ENCODE results near the gene FBXO24. TPM values are rescaled to one million over a fixed set of nuclear protein-coding genes. Genes with fewer than 3 reads are reported as not detected.

The FBXO24 gene
- polyA plus RNA-seq, 1 of the 3 experiments (the other 2 are of a cell fraction) = 0.94 TPM

- H3K9ac ChIP-seq = peak overlapping the region; percentile 59
- peaks cover 0 to 15% of the 10 kb centered on the region in 2 experiments; a peak in 2 of 4 replicates for H3K4me1 ChIP-seq (ENCODE audit: control insufficient read depth in 1 of 2, insufficient read depth in 2 of 2, low read depth in 1 of 2, low read length in 1 of 2)
- POLR2A ChIA-PET = interaction anchor here (0.7 to 1.2 kb wide), 5 partner anchors 10 to 335 kb away, joined by 3 to 8 read pairs (median 3); partner anchors contain the start of gene SRRT
- no peaks in the 10 kb centered on the region for H4K20me1 ChIP-seq (ENCODE audit: insufficient read depth)
- no peaks in the 10 kb centered on the region for H3K27me3 ChIP-seq (ENCODE audit: insufficient read depth)
- peaks cover 16% of the 10 kb centered on the region; the same call in 1 of the 2 replicates for H3K79me2 ChIP-seq (ENCODE audit: insufficient read depth)
- peak overlapping the region; percentile 89 for H3K4me2 ChIP-seq
- CTCF ChIA-PET = interaction anchor here (0.7 to 19.1 kb wide), 9 partner anchors 22 to 152 kb away, joined by 3 to 353 read pairs (median 5); partner anchors contain the start of gene NYAP1
- TF ChIP-seq RAD21 (IDR thresholded peaks at IDR 0.05; ENCODE audit: low read length) (no peak), RXRA (IDR thresholded peaks at IDR 0.05; ENCODE audit: borderline replicate concordance, low read depth) (no peak), GABPA (IDR thresholded peaks at IDR 0.05; ENCODE audit: low read depth) (no peak), FOXM1 (IDR thresholded peaks at IDR 0.05; ENCODE audit: low read depth) (no peak), NFIC (IDR thresholded peaks at IDR 0.05; ENCODE audit: borderline replicate concordance) (no peak), SIN3A (IDR thresholded peaks at IDR 0.05; ENCODE audit: borderline replicate concordance, low read depth, low read length) (no peak), FOXJ3 (CRISPR knock-in tag; IDR thresholded peaks at IDR 0.05) (no peak), CHD2 (IDR thresholded peaks at IDR 0.05; ENCODE audit: low read length, partially characterized antibody) (no peak), ZBTB33 (IDR thresholded peaks at IDR 0.05; ENCODE audit: borderline replicate concordance, low read depth) (no peak), FOSL2 (IDR thresholded peaks at IDR 0.05; ENCODE audit: borderline replicate concordance, low read depth) (no peak), MEF2A (IDR thresholded peaks at IDR 0.05; ENCODE audit: borderline replicate concordance, low read depth) (no peak), REST (IDR thresholded peaks at IDR 0.05; ENCODE audit: low read depth, low read length) (no peak), RFX5 (IDR thresholded peaks at IDR 0.05; ENCODE audit: low read length) (no peak), MXI1 (IDR thresholded peaks at IDR 0.05; ENCODE audit: low read depth, low read length) (no peak), RCOR1 (IDR thresholded peaks at IDR 0.05; ENCODE audit: low read length) (no peak), TCF12 (IDR thresholded peaks at IDR 0.05) (no peak)
- peak overlapping the region in 1 of 2 experiments; percentile 26; a peak in 1 of 4 replicates for H3K27ac ChIP-seq (ENCODE audit: low read depth in 2 of 2, low read length in 1 of 2)
- no peaks in the 10 kb centered on the region for H3K9me2 ChIP-seq
- DNase-seq = no peak
- H3F3A ChIP-seq (replicated peaks; ENCODE audit: insufficient read depth) = peaks cover 9% of the 10 kb centered on the region
- H3K36me3 ChIP-seq (replicated peaks in 1 of 2; ENCODE audit: control insufficient read depth in 1 of 2, insufficient read depth in 2 of 2, low read length in 1 of 2) = no peaks in the 10 kb centered on the region
- H3K4me3 ChIP-seq (ENCODE audit: low read depth in 2 of 2, low read length in 1 of 2) = peak overlapping the region; percentile 69 to 92
- H2AFZ ChIP-seq (ENCODE audit: low read depth) = peak overlapping the region; percentile 81; the same call in 1 of the 2 replicates
- no peaks in the 10 kb centered on the region for H3K9me3 ChIP-seq
- WGBS (ENCODE audit: low lambda C conversion rate) = 2% methylated on average over 31 of the region's 44 CpGs
Measured at GRCh38 chr7:100539436-100540006, 46.6 kb upstream of the FBXO24 start.
